ENCODE data around the gene GDPD5.

Gene GDPD5

DNA sequence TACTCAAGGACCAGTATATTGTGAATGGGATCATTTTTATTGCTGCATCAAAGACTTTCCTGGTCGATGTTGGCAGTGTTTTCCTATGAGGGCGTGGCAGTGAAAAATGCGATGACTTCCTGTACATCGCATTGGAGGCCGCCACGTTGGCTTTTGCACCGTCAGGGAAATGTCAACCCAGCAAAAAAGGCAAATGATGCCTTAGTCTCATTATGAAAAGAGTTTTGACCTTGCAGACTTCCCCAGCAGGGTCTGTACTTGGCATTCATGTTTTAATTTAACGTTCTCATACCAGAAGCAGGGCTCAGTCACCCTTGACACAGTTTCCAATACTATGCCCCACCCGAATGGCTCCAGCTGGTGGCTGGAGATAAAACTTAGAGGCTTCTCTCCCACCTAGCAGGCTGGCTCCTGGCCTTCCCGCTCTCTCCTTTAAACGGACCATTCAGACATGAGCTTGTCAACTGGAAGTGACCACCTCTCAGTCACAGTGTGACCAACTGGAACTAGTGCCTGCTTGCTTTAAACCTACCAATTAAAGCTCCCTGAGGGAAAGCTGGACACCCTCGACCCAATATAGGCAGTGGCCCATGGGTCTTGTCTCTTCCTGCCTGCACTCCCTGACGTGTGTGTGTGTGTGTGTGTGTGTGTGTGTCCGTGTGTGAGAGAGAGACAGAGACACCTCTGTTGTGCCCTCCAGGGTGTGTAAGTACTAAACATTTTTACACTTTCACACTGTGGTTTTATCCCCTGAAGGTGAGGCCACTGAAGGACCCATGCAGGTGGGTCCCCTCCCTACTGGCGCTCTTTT is 8.7 kb upstream of the GDPD5 start:
- no peak for DNase-seq (ENCODE audit: low read depth)

DNA sequence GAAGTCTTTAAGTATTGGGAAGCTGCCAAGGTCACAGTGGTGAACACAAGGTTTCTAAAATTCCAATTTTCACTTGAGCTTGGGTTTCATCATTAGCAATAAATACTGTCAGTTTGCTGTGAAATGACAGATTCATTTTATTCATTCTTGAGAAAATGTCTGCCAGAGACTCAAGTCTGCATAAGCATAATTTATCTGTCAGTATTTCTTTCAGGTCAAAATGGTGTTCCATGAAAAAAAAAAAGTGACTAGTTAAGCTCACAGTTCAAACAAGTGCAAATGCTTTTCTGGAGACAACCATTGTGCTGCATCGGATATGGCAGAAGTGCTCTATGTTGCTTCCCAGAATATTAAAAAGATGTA is 8.1 kb upstream of the GDPD5 start:
- DNase-seq (ENCODE audit: low read depth): no peak

GRCh38 chr11:75532200-75533048 is 6.7 kb upstream of the GDPD5 start:
- DNase-seq (ENCODE audit: low read depth): peak; percentile 62

GRCh38 chr11:75531325-75531724 is 5.6 kb upstream of the GDPD5 start:
- DNase-seq (ENCODE audit: low read depth): no peak

DNA sequence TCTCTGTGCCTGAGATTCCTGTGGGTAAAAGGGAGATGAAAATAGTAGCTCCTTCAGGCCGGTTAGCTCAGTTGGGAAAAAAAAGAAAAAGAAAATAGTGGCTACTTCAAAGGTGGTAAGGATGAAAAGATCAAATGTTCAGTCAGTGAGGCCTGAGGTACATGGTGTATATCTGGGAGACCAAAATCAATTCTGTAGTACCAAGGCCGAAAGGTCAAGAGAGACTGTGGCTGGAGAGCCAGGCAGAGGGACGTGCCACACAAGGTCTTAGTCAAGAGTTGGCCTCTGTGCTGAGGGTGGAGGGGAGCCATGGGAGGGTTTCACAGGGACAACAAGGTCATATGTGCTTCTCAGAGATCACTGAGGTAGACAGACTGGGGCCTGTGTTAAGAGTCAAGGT is 4.8 kb upstream of the GDPD5 start:
- no peak for DNase-seq (ENCODE audit: low read depth)

DNA sequence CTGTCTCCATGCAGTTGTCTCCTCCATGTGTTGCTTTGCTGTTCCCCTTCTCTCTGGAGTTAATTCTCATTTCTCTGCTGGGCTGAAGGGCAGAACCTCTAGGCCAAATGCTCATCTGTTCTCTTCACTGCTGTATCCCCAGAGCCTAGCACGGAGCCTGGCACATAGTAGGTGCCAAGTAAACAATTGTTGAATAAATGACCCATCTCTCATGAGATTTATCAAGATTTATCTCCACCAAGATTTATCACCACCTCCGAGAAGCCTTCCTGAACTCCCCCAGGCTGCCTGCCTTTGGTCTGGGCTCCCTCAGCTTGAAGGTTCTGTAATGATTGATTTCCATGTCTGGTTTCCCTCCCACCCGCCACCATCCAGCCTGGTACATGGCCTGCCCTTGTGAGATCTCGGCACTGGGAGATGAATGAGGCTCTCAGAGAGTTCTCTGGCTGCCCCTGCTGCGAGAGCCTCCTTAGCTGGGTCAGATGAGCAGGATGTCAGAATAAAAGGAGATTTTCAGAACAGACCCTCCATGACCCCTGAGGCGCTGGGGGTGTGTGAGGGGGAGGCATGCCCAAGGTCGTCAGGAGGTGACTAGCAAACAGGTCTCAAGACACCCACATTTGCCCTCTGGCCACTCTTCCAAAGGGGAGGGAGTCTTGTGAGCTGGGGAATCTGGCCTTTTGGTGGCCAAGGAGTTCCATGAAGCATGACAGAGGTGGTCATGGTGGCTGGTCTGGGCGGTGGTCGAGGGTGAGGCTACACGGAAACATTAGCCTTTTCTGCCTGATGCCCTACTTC is 2.4 kb upstream of the GDPD5 start:
- no peak for DNase-seq (ENCODE audit: low read depth)

- no peak for DNase-seq (ENCODE audit: low read depth)
Measured at GRCh38 chr11:75527130-75527529, 1.4 kb upstream of the GDPD5 start.

DNA sequence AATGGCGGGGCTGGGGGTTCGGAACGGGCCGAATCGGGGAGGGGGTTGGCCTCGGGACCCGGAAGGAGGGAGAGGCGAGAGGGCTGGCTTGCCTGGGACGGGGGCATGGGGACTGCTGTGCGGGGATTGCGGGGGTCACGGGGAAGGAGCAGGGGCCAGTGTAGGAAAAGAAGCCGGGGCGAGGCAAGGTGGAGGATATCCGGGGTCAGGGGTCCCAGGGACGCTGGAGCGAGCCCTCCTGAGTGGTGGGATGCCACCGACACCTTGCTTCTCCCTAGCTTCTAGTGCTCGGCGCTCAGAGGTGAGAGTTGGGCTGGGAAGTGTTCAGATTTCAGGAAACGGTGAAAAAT is 426 bp upstream of the GDPD5 start:
- no peak for DNase-seq (ENCODE audit: low read depth)

DNA sequence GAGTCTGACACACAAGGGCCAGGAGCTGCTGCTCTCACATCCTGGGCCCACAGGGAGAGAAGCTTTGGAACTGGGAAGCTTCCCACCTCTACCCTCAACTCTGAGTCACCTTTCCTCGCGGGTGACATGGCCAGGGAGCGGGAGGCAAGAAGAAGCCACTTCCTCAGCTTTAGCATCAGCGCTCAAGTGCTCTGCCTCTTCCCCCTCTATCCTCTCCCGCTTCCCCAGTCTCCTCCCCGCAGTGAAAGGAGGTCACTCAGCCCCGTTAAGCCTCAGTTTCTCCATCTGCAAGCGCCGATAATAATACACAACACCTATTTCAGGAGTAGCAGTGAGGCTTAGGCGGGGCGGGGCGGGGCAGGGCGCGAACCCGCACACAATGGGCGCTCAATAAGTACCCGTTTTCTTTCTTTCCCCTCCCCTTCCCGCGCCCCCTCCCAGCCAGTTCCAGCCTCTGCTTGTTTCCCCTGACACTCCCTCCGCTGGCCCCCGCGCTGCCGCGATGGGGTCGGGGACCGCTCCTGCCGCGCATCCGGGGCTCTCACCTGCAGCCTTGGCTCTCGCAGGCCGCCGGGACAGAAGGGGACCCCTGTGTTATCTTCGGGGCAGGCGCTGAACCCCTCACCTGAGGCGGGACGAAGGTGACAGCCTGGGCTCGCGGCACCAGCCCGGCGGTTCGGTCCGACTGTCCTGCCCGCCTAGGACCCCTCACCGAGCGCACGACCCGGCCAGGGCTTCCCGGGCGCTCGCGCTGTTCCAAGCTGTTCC is 892 bp downstream of the GDPD5 start:
- no peak for DNase-seq (ENCODE audit: low read depth)

DNA sequence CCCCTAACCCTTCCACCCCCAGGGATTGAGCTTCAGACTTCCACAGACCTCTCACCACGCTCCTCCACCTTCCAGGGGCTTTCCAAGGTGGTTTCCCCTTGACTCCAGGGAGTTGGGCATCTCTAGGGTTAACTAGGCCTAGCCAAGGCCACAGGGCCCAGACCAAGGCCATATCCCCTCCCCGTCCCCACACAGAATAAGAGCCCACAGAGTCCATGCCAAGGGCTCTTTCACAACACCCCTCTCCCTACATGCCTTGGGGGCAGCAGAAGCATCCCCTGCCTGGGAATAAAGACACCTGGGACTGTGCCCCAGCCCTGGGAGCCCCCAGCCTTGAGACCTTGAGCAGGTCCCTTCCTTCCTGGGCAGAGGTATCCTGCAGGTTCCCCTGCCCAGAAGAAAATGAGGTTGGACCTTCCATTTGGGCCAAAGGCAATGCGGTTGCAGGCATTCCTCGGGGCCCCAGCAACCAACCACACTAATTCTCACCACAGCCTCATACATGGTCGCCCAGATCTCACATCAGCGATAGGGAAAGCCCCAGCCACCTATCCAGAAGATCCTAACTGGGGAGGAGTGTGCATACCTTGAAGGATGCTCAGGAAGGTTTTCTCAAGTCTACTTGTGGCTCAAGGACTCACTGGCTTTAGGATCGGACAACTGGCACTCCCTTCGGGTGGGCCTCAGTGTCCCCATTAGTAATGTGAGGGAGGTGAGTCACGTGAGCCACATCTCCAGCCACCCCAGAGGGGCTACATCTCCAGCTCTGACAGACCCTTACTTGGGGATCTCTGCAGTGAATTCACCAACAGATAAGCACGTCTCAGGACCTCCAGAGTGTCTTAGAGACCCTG is 1.7 kb downstream of the GDPD5 start:
- no peak for DNase-seq (ENCODE audit: low read depth)

DNA sequence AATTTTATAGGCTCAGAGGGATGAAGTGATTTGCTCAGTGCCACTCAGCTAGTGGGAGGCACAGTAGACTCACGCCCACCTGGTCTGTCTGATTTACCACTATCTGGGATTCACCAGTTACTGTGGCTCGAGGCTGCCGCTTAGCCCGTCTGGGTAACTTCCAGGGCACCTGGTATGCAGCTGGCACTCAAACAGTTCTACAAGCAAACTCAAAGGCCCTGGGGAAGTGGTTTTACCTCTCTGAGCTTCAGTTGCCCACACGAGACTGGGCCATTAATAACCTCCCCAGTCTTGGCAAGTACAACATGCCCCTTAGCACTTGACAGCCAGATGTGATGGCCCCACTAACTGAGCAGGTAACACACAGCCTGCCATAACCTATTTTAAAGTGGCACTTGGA is 2.6 kb downstream of the GDPD5 start:
- DNase-seq (ENCODE audit: low read depth): no peak

GRCh38 chr11:75522286-75523044 is 3.3 kb downstream of the GDPD5 start:
- DNase-seq (ENCODE audit: low read depth): no peak

GRCh38 chr11:75520688-75521087 is 5.1 kb downstream of the GDPD5 start:
- DNase-seq (ENCODE audit: low read depth): no peak

DNA sequence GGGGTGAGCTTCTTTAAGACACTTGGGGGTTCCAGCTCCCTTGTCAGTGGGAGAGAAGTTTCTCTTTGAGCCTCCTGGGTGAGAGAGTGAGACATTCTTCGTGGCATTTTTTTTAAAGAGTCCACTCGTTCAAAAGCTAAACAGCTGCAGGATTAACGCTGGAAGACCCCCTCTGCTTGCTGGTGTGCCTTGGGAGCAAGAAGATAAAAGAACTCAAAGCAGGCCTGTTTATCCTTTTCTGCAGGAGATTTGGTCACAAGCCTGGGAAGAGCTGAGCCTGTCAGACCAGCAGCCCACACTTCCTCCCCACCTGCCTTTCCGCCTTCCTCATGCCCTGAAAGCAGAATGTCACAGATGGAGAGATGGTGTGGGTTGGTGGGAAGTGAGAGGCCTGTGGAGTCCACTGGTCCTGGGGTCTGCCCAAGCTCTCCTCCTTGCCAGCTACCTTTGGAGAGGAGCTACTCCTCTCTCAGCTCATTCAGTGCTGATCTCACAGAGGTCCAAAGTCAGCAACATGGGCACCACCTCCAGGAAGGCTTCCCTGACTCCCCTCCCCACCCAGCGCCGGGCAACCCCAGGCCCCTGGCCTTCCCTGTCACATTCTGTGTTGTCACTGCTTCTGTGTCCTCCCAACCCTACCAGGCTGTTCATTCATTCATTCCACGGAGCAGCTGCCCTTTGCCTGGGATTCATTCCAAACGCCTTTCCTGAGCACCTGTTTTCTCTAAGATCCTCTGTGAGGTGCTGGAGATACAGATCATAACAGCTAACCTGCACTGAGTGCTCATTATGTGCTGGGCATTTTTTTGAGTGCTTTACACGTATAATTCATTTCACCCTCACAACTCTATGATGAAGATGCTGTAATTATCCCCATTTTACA is 6.7 kb downstream of the GDPD5 start:
- DNase-seq (ENCODE audit: low read depth): no peak

GRCh38 chr11:75518204-75518549 is 7.6 kb downstream of the GDPD5 start:
- DNase-seq (ENCODE audit: low read depth): no peak

- DNase-seq (ENCODE audit: low read depth): no peak
Measured at GRCh38 chr11:75516886-75517285, 8.9 kb downstream of the GDPD5 start.

GRCh38 chr11:75516140-75516539 is 9.6 kb downstream of the GDPD5 start:
- DNase-seq (ENCODE audit: low read depth): no peak

DNA sequence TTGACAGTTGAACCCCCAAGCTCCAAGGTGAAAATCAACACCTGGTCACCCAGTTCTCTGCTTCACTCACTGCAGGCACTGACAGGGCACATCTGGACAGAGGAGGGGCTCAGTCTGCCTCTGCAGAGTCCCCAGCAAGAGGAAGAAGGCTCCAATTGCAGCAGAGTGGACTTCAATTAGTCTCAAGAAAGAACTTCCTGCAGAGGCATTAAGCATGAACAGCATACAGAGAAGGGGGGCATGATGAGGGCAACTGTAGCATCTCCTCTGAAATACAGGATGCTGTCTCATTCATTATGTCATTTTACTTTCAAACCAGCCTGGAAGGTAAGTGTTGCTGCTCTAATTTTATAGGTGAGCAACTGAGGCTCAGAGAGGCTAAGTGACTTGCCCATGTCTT is 11.1 kb downstream of the GDPD5 start:
- no peak for DNase-seq (ENCODE audit: low read depth)

DNA sequence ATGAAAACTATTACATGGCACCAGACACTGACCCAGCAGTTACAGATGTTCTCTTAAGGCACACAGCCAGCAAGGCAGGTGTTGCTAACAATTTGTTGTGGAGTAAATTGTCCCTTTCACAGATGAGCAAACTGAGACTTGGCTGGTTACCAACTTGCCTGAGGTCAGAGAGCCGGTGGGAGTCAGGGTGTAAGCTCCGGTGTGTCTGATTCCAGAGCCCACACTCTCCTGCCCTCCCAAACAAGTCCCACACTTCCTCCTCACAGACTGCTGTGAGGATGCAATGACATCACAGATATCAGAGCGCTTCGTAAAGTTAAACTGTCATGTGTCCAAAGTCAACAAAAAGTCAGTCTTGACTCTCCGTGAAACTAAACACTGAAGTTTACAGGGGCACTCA is 12.5 kb downstream of the GDPD5 start:
- DNase-seq (ENCODE audit: low read depth): no peak

GRCh38 chr11:75510723-75511019 is 15.1 kb downstream of the GDPD5 start:
- no peak for DNase-seq (ENCODE audit: low read depth)
